HuH-7.5 (cell line): ENCODE measurements around the gene NPTN.
"Not testable (repeated sequence)": the region's sequence is repeated elsewhere in the genome, so short reads cannot be mapped to it uniquely, and the experiment has no call there.

Experiments used
- DNase-seq: peaks from one replicate; pipeline ENCODE4 v3.0.0; 2011; ENCODE audit warnings: low spot score

Gene NPTN

GRCh38 chr15:73600413-73601335 is 32.5 kb downstream of the NPTN start:
- DNase-seq = no peak

- no peak for DNase-seq
Measured at GRCh38 chr15:73599934-73600333, 33.3 kb downstream of the NPTN start.

DNA sequence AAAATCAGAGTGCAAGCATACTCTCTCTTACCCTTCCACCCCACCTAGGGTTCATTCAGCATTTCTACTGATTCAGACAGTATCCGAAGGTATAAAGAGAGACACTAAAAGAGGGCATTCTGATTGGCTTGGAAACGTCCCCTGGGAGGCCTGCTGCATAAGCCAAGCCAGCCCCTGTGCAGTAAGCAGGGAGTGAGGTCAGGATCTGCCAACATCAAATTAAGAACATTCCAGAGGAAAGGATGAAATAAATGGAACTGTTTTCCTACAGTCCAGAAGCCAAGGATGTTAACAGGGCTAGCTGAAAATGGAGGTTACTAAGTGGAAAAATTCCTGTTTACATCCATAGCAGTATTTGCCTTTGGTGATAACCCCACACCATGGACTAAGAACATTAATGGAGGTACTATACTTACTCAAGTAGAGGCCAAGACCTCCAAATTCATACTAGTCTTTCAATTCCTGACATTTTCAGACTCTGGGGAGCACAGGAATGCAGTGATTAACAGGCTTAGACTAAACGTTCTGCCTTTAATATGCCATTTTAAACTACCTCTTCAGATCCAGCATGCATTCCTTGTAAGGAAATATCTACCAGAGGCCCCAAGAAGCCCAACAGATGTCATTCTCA is 34.5 kb downstream of the NPTN start:
- DNase-seq = no peak

DNA sequence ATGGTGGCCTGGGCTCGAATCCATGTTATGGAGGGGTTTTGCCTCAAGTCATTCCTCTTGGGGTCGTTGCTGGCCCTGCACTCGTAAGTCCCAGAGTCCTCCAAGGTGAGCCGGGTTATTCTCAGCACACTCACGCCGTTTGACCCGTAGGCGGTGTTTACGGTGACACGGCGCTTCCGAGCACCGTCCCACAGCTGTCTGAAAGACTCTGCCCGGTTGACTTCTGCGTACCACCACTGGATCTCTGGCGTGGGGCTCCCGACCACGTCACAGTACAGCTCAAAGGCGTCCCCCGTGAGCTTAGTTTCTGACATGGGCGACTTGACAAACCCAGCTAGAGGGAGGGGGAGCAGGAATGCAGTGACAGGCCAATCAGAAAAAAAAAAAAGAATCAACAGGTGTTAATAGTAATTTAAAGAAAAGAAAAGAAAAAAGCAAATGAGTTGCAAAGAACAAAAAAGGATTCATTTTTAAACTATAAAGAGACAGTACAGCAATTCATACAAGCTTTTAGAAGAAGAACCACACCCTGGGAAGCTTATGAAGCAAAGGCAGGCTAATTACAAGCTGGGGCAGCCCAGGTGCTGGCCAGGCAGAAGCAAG is 36.1 kb downstream of the NPTN start:
- DNase-seq = no peak

- DNase-seq = no peak
Measured at GRCh38 chr15:73596174-73596573, 37.0 kb downstream of the NPTN start.

- DNase-seq = no peak
Measured at GRCh38 chr15:73594109-73594508, 39.1 kb downstream of the NPTN start.

- DNase-seq = no peak
Measured at GRCh38 chr15:73593304-73594074, 39.7 kb downstream of the NPTN start.

DNA sequence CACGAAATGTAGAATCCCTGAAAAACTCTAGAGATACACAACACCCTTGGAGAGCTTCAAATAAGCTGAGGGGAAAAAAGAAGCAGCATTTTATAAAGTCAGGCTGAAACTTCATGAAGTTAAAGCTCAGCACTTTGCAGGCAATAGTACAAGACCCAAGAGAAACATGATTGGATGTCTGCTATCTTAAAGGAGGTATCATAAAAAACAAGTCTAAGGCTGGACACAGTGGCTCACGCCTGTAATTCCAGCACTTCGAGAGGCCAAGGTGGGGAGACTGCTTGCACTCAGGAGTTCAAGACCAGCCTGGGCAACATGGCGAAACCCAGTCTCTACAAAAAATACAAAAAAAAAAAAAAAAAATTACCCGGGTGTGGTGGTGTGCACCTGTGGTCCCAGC is 42.9 kb downstream of the NPTN start:
- no peak for DNase-seq

GRCh38 chr15:73589766-73590165 is 43.4 kb downstream of the NPTN start:
- DNase-seq = no peak

- DNase-seq = no peak
Measured at GRCh38 chr15:73585871-73586654, 47.1 kb downstream of the NPTN start.

DNA sequence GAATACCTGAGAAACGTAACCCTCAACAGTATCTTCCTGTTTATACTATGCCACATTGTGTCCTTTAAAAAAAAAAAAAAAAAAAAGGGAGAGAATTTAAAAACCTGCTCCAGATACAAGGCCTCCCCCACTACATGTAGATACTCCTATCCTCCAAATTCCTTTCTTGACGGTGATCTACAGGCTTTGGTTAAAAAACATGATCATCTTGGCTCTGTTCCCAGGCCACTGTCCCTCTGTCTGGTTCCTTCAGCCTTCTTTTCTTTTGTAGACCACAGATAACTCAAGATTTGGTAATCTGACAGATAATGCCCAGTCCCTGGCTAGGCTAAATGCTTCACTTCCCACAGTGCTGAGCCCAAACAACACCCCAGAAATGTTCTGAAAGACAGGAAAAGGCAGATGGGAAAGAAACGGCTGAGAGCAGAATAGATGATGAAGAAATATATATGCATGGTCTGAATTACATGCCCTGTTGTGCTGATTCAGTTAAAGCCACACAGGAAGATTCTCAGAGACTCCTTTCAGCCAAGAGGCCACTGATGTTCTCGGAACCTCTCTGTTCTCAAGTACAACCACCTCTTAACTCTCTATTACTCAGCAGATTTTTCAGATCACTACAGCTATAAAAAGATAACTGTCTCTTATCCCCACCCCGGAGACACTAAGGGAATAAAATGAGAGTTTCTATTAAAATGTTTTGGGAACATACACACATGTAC is 48.3 kb downstream of the NPTN start:
- no peak for DNase-seq

GRCh38 chr15:73583544-73583943 is 49.6 kb downstream of the NPTN start:
- no peak for DNase-seq

GRCh38 chr15:73582851-73583379 is 50.3 kb downstream of the NPTN start:
- no peak for DNase-seq

GRCh38 chr15:73578026-73578425 is 55.2 kb downstream of the NPTN start:
- DNase-seq = no peak

- DNase-seq = not testable (repeated sequence)
Measured at GRCh38 chr15:73577593-73577992, 55.6 kb downstream of the NPTN start.

DNA sequence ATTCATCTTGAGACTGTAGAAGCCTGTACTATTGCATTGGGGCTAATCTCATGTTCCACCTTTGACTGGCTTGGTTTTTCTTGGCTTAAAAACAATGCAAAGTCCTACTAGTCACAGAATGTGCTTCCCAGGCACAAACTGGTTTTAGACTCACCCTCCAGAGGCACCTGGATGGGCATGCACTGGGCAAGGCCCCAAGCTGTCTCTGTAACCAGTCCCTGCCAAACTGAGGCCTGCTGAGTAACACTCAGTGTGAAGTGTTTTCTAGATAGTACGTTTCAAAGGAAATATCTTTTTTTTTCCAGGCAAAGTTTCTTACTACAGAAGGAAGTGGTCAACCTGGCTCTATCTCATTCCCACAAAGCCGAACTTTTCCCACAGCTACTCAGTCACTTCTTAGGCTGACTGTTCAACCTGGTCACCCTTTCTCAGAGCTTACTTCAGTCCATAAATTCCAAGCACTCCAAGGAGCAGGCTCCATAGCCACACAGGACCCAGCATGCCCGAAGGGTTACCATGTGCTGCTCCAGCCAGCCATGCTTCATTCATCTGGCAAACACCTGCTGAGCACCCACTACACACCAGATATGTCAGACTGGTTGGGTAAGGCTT is 57.4 kb downstream of the NPTN start:
- DNase-seq = no peak

DNA sequence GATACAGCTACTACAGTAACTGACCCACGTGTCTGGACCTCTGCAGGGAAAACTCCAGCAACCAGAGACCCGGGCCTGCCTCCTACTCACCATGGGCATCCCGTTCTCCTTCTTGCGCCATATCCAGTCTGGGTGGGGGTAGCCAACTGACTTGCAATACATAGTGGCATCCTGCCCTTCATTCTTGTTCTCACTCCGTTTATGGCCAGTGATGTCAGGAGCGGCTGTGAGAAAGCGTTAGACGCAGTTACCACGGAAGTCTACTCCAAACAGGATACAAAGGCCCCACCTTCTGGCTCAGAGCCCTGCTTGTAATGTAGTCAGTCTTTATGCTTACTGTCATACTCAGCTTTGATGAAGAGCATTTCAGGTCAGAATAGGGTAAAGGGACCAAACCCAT is 59.6 kb downstream of the NPTN start:
- no peak for DNase-seq

DNA sequence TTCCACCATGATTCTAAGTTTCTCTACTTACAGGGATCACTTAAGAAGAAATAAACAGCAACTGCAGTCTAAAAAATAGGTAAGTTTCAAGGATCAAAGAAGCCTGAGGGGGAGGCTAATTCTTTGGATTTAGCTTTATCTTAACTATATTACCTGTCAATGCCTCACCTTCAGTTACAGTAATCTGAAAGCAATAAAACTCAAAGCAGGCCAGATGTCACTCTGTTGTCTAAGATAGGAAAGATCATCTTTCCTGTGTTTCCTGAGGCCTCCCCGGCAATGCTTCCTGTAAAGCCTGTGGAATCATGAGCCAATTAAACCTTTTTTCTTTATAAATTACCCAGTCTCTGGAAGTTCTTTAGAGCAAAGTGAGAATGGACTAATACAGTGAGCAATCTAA is 60.2 kb downstream of the NPTN start:
- no peak for DNase-seq

- no peak for DNase-seq
Measured at GRCh38 chr15:73572296-73572695, 60.9 kb downstream of the NPTN start.

- no peak for DNase-seq
Measured at GRCh38 chr15:73571346-73571745, 61.8 kb downstream of the NPTN start.
